ENCODE data around the gene PLEKHM3. TPM values are rescaled to one million over a fixed set of nuclear protein-coding genes. Genes with fewer than 3 reads are reported as not detected.

Gene PLEKHM3
- total RNA-seq, 1 donor from 2014 or later = 12.5 TPM

DNA sequence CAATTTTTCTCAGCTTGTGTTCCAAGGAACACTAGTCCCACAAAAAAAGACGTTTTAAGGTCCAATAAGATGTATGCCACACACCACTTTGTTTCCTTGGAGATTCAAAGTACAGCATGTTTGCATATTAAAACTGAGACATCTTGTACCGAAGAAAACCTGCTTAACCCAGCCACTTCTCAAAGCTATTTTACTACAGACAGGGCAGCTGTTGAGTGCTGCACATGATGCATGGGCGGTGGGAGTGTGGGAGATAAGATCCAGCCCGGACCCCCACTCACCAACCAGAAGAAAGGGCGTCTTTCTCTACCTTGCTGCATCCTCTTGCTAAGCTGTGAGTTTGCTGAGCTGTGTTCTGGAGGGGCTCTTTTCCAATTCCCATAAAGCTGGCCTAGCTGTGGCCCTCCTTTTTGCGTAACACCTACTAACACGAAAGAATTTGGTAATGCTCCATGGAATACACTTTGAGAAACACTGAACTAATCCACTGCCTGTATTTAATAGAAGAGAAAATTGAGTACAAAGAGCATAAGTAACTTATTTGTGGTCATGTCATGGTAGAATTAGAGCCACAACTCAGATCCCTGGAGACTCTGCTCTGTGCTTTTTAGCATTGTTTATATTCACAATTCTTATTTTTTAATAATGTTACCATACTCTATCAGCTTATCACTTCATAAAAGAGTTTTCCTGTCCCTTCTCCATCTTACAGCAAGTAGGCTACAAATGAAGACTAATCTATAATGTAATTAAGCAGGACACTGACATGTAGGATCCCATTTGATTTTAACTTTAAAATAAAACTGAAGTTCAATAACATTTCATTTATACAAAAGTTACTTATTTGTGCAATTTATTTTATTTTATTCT, 90.0 kb downstream of the PLEKHM3 start:
- DNase-seq (no peak), ATAC-seq (ENCODE audit: poor library complexity) (no peak)
- intact Hi-C loops (cut with DNase I) = no loop called here

DNA sequence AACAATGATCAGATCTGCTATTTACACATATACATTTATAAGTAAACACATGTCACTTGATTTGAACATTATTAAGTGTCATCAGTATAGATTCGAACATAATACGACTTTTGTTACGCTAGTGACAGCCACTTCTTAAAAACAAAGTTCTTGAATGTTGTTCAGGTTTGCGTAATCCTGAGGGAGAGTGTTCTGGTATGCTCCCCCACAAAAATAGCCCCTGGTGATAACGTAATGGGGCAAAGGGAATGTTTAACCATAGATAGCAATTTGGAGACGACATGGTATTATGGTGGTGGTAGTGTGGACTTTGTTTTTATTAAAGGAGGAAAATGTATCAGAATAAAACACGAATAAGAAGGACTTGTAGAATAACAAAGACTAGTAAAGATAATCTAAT, 90.6 kb downstream of the PLEKHM3 start:
- ATAC-seq (ENCODE audit: poor library complexity) = peak; percentile 69
- DNase-seq = no peak
- intact Hi-C loops (cut with DNase I) = no loop called here

DNA sequence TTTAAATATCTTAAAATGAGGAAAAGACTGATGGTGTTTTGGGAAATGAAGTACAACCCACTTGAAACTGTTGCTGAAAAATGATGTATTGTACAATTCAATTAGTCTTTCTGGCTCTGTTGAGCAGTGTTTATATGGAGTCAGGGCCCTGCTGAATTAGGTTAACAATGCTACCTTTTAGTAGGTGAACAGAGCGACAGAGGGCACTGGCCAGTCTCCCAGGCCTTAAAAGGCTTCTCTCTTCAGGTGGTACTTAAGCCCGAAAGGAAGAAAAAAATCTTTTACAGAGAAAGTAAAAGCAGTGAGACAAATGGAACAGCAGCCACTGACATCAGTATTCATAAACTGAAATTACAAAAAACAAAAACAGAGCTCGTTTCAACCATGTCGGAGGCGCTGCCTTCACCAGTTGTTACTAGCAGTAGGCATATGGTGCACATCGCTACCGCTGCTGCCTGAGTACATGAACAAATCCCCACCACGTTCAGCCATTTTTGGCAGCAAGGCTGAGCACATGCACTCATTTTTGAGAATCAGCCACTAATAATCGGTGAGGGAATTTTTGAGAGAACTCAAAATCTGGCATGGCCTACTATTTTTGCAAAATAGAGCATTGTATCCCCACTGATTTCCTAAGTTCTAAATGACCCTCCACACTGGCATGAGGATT, 91.8 kb downstream of the PLEKHM3 start:
- ATAC-seq (ENCODE audit: poor library complexity) (peak; percentile 32), DNase-seq (peak; percentile 47)
- intact Hi-C loops (cut with DNase I) = no loop called here

DNA sequence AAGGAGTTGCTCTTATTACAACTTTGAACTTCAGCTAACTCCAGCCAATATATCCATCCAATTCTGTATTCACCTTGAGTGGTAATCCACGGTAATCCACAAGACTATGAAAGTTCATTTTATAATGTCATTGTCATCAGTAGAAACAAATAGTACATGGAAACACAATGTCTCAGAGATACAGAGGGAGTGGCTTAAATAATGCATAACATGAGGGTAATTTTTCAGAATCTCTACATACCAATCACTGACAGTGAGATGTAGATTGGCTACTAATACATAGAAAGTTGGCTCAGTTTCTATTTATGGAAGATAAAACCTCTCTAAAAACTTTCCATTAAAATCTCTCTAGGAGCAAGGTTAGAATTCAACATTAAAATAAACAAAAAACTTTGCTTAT, 93.2 kb downstream of the PLEKHM3 start:
- ATAC-seq (ENCODE audit: poor library complexity) (no peak), DNase-seq (no peak)
- intact Hi-C loops (cut with DNase I) = no loop called here

DNA sequence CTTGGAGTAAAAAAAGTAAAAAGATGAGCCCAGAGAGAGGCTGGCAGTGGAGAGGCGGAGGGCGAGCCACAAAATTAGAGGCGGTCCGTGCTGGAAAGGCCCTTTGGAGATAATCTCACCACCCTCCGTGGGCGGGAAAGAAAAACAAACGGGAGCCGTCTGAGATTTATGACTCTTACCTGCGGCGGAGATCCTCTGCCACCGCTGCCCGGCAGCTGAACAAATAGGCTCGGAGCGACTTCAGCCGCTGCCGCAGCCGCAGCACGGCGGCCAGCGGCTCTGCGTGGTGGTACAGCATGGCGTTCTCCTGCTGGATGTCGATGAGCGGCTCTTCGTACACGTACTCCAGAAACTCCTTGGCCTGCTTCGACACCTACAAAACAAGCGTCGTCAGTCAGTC, 94.6 kb downstream of the PLEKHM3 start:
- intact Hi-C loops (cut with DNase I) = no loop called here
- ATAC-seq (ENCODE audit: poor library complexity) (no peak), DNase-seq (no peak)

DNA sequence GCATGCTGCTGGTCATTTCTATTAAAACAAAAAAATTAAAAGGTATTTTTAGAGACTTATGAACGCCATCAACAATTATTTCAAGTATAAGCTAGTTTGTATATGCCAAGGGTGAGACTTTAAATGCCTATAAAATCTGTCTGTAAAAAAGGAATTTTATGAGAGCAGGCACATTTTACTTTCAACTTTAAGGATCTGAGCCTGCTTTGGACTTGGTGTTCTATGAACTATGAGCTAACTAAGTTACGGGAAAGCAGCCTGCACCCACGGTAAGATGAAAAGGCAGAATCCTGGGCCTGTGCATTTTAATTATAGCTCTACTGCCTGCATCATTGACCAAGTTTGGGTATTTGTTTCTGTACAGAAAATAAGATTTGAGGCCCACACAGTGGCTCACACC, 95.4 kb downstream of the PLEKHM3 start:
- DNase-seq (no peak), ATAC-seq (ENCODE audit: poor library complexity) (no peak)
- intact Hi-C loops (cut with DNase I) = no loop called here

DNA sequence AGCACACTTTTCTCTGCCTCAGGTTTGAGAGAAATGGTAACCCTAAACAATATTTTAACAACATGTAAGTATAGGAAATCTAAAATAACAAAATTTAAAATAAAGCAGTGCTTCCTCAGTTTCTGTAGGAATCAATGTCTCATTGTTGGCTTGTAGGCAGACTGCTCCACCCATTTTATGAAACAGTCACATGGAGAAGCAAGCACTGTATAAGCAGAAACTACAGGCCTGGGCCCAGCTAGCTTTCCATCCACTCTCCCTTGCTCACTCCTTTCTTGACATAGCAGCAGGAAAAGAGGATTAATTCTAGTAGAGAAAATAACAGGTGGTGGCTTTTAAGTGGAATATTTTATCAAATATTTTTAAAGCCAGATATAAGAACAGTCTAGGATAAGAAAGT, 97.2 kb downstream of the PLEKHM3 start:
- DNase-seq (no peak), ATAC-seq (ENCODE audit: poor library complexity) (no peak)
- intact Hi-C loops (cut with DNase I) = no loop called here

DNA sequence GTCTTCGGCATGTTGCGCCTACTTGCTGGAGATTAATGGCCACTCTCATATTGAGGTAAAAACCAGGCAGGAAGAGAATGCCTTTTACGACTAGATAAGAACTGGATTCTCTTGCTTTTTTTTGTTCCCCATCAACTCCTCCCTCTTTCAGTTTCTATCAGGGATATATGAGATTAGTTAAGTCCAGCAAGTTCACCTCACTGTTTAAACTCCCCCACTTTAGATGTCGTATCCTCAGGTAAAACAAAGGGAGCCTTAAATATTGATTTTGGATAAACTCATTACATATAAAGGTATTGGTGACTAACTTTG, 98.4 kb downstream of the PLEKHM3 start:
- intact Hi-C loops (cut with DNase I) = no loop called here
- ATAC-seq (ENCODE audit: poor library complexity) (no peak), DNase-seq (no peak)

DNA sequence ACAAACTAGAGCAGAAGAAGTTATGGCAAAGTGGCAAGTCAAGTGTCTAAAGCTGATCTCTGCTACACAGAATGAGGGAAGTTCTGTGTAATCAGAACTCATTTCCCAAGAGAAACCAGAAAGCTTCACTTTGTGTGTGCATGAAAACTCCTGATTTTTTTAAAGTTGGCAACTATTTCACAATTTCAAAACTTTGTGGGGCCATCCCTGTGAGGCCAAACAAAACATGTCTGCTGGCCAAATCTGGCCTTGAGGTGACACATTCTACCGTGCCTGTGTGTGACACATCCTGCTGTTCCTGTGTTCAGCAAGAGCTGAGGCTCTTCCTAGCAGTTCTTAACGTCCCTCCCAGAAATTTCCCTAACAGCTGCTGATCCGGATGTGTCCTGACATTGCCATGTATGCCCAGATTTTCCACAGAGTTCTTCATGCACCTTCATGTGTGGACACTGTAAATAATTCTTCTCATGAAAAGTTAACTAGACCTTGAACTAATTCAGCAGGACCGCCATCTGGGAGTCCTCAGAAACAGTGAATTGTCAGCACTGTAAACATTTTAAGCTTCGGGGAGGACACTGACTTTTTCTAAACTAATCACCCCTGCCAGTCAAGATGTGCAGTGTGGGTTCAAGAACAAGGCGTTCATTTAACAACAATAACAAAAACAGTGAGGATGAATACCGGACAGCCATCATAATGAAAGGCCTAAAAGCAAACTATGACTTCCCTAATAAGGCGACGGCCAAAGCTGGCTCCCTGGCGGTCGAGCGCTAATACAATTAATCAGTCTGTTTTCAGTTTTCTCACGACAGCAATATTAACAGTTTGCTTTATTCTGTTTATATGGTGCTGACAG, 99.0 kb downstream of the PLEKHM3 start:
- ATAC-seq (ENCODE audit: poor library complexity) (peak; percentile 90), DNase-seq (peak; percentile 53)
- intact Hi-C loops (cut with DNase I) = no loop called here

DNA sequence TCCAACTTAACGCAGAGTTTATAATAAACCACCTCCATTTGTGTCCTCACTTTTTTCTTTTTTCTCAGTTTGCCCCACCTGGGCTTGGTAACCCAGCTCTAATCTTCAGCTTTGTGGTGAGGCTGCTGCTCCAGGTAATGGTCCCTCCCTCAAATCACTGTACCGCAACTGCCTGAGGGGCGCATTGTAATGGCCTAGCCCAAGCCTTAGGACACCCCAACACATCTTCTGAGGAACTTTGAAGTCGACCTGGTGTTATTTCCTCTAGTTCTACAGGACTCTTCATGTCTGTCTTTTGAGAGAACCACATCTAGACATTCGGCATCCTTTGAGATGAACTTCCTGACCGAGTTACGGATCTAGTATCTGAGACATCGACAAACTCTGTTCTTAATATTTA, 99.7 kb downstream of the PLEKHM3 start:
- ATAC-seq (ENCODE audit: poor library complexity) = no peak
- intact Hi-C loops (cut with DNase I) = no loop called here

DNA sequence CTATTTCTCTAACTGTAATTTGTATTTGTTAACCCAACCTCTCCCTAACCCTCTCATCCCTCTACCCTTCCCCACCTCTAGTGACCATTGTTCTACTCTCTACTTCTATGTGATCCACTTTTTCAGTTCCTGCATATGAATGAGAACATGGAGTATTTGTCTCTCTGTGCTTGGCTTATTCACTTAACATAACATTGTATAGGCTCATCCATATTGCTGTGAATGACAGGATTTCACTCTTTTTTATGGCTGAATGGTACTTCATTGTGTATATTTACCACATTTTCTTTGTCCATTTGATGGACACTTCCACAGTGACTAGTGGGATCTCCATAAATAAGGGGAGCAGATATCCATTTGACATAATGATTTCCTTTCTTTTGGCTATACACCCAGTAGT, 103.7 kb downstream of the PLEKHM3 start:
- DNase-seq (no peak), ATAC-seq (ENCODE audit: poor library complexity) (no peak)
- intact Hi-C loops (cut with DNase I) = no loop called here

More for the DNA sequence above, 99.7 kb downstream of the PLEKHM3 start:
- no peak for DNase-seq

DNA sequence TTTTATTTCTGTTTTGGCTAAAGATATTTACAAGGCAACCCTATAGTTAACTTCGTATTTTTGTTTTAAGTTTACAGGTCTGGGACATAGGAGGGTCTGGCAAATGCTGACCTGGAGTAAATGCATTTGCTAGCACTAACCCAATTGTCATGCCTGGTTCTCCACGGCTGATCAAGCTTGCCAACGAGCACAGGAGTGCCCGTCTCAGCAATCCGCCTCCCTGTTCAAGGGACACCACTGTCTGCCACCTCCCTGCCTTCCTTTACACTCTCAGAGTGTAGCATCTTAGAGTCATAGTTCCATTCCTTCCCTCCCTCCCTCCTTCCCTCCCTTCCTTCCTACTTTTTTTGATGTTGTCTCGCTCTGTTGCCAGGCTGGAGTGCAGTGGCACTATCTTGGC, 104.6 kb downstream of the PLEKHM3 start:
- ATAC-seq (ENCODE audit: poor library complexity) (no peak), DNase-seq (no peak)
- intact Hi-C loops (cut with DNase I) = no loop called here

DNA sequence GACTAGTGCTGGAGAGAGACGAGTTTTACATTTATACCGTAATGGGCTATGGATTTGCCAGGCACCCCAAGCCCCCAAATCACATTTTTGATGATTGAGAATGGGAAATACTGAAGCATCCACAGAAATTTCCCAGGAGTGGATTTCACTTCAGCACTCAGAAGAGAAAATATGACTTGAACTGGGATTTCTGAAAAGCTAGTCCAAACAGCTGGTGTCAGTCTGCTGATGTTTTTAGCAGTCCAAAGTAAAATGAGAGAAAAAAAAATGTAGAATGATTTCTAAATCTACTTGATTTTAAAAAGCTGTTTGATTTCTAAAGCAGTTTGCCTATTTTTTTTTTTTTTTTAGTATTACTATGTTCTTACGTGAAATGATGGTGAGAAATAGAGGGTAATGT, 105.0 kb downstream of the PLEKHM3 start:
- ATAC-seq (ENCODE audit: poor library complexity) (peak; percentile 56), DNase-seq (no peak)
- intact Hi-C loops (cut with DNase I) = no loop called here

DNA sequence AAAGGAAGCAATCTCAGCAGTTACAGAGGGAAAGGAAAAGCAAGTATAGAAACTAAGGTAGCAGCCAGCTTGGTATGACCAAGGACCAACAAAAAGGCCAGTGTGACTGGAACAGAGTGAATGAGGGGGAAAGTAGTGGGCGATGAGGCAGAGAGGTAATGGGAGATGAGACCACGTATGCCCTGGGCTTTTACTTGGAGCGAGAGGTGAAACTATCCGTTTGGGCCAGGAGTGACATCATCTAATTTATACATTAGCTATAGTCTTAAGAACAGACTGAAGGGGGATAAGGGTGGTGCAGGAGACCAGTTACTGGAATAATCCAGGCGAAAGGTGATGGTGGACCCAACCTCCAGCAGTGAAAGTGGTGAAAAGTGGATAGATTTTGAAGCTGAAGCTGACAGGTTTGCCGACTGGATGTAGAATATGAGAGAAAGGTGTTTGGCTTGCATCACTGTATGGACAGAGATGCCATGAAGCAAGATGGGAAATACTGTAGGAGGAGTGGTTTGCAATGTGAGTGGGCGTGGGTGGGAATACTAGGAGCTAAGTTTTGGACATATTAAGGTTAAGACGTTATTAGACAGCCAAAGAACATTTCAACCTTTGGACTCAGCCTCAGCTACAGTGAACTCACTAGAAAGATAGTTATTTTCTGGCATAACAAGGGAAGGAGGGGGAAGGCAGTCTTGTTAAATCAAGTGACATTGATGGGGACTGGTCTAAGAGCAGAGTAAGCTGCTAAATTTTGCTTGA, 106.0 kb downstream of the PLEKHM3 start:
- intact Hi-C loops (cut with DNase I) = no loop called here
- no peak for DNase-seq
- ATAC-seq (ENCODE audit: poor library complexity) = no peak

DNA sequence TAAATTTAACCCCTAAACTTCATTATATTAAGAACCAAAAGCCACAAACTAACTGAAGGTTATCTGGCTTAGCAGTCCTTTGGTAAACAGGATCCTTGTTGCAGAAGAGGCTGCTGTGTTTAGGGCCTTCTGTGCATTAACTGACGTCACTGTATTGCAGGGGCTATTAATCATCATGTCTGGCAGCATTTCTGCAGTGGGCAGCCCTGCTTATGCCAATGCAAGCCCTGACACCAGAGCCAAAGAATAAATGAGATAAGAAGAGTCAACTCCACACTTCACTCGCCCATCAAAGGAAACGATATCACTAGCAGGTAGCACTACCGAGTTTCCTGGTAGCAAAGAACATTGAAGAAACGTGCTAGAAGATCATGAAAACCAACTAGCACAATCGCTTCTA, 110.6 kb downstream of the PLEKHM3 start:
- intact Hi-C loops (cut with DNase I) = no loop called here
- ATAC-seq (ENCODE audit: poor library complexity) (no peak), DNase-seq (no peak)

DNA sequence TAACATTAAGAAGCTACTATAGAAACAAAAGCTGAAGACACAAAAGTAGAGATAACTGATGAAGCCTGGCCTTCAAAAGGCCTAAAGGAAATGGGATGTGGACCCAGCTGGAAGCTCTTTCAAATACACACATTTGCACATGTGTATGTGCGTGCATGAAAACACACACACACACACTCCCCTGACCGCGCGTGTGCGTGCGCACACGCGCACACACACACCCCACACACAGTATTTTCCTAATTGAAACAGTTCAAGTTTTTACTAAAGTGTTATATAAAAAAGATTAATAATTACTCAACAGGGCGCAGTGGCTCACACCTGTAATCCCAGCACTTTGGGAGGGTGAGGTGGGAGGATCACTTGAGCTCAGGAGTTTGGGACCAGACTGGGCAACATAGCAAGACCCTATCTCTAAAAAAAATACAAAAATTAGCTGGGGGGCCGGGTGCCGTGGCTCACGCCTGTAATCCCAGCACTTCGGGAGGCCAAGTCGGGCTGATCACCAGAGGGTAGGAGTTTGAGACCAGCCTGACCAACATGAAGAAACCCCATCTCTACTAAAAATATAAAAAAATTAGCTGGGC, 111.5 kb downstream of the PLEKHM3 start:
- no peak for ATAC-seq (ENCODE audit: poor library complexity)
- intact Hi-C loops (cut with DNase I) = no loop called here

DNA sequence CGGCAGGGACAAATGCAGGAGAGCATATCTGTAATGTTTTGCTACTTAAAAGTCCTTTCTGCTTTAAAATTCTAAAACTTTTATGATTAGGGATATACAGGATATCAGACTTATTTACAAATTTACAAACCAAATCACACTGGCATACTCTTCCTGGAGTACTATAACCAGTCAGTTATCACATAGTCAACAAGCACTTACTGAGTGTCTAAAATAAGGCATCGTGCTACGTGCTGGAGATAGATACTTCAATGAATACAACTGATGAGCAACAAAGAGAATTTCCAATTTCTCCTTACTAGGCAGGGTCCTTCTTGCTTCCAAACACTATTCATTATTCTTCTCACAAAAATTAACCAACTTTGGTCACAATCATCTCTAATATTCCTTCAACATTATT, 113.5 kb downstream of the PLEKHM3 start:
- peak; percentile 71 for ATAC-seq (ENCODE audit: poor library complexity)

More for the DNA sequence above, 111.5 kb downstream of the PLEKHM3 start:
- no peak for DNase-seq

DNA sequence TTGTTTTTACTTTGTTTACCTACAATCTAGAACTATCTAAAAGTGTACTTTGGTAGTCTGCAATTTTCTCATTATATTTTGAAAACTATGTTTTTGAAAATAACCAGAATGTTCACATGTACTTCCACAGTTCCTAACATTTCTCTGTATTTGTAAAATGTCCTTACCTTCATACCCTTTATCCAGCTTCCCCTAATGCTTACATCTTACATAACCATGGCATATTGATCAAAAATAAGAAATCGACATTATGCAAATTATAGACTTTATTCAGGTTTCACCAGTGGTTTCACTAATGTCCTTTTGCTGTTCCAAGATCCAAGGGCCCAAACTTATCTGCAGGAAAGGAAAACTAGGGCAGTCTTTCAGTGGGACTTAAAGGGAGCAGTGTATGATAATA, 114.1 kb downstream of the PLEKHM3 start:
- intact Hi-C loops (cut with DNase I) = no loop called here
- ATAC-seq (ENCODE audit: poor library complexity) = no peak
- no peak for DNase-seq

More for the DNA sequence above, 113.5 kb downstream of the PLEKHM3 start:
- intact Hi-C loops (cut with DNase I) = no loop called here
- DNase-seq = no peak
